HG03135 (cell line): ENCODE data around the gene C1orf115.
"Not testable (repeated sequence)": the region's sequence is repeated elsewhere in the genome, so short reads cannot be mapped to it uniquely, and the experiment has no call there.

Experiments used
- ATAC-seq: cut with Tn5 transposase; IDR thresholded peaks from one replicate; pipeline ENCODE4 v1.9.1; 2021; ENCODE audit warnings: mild to moderate bottlenecking, moderate library complexity; ENCODE audit not compliant: unreplicated experiment

Gene C1orf115

GRCh38 chr1:220717800-220718640 is 27.9 kb downstream of the C1orf115 start:
- peak; percentile 67 for ATAC-seq

- ATAC-seq: not testable (repeated sequence)
Measured at GRCh38 chr1:220721266-220721665, 31.1 kb downstream of the C1orf115 start.

GRCh38 chr1:220726634-220727033 is 36.5 kb downstream of the C1orf115 start:
- no peak for ATAC-seq

- ATAC-seq: no peak
Measured at GRCh38 chr1:220727519-220727918, 37.4 kb downstream of the C1orf115 start.

GRCh38 chr1:220730486-220730885 is 40.3 kb downstream of the C1orf115 start:
- ATAC-seq: no peak

- ATAC-seq: no peak
Measured at GRCh38 chr1:220732137-220732536, 42.0 kb downstream of the C1orf115 start.

GRCh38 chr1:220732621-220733020 is 42.5 kb downstream of the C1orf115 start:
- ATAC-seq: no peak

- ATAC-seq: peak; percentile 85
Measured at GRCh38 chr1:220733086-220733601, 43.0 kb downstream of the C1orf115 start.

GRCh38 chr1:220734571-220735326 is 44.6 kb downstream of the C1orf115 start:
- ATAC-seq: no peak

GRCh38 chr1:220736283-220736682 is 46.1 kb downstream of the C1orf115 start:
- not testable (repeated sequence) for ATAC-seq

- no peak for ATAC-seq
Measured at GRCh38 chr1:220741349-220741748, 51.2 kb downstream of the C1orf115 start.

- no peak for ATAC-seq
Measured at GRCh38 chr1:220741825-220742224, 51.7 kb downstream of the C1orf115 start.

GRCh38 chr1:220742520-220742919 is 52.4 kb downstream of the C1orf115 start:
- no peak for ATAC-seq

GRCh38 chr1:220746851-220747250 is 56.7 kb downstream of the C1orf115 start:
- no peak for ATAC-seq

- no peak for ATAC-seq
Measured at GRCh38 chr1:220747437-220748088, 57.4 kb downstream of the C1orf115 start.

GRCh38 chr1:220748089-220748934 is 58.1 kb downstream of the C1orf115 start, which contains the start of gene MTARC2:
TSS of gene MTARC2 (plus strand) at chr1:220748322. CDS start at chr1:220748532, 210 bp downstream.
- ATAC-seq: peak; percentile 82
